Measurements from ENCODE around the gene INSR.
A peak's percentile ranks its signal among the peaks of the same experiment; 100 is the strongest.

Gene INSR

DNA sequence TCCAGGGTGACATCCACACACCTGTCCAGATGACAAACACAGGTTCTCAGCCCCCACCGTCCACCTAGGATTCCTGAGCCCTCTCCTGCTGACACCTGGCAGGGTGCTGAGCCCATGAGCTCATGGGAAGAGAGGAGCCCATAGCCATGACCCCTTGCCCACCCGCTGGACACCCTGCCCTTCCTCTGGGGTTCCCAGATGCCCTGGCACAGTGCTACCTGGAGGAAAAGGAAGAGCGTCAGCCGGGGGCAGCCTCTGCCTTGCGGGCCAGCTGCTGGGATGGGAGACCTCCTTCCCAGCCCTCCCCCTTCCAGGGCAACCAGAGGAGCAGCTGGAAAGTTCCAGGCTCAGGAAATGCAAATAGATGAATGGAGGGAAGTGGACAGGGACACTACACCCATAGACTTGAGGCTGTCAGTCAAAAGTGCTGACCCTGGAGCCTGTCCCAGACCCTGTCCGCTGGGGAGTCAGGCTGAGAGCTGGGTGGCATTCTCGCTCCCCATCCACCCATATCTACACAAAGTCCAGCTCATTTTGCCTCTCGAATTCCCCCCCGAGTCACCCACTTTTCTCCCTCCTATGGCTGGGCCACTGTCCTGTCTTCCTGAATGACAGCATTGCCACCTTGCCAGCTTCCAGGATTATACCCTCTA lies 42.2 kb upstream of the INSR start:
- no peak overlapping the region for H3K27ac ChIP-seq
- no peaks in the 10 kb centered on the region for H3K9me3 ChIP-seq
- no peaks in the 10 kb centered on the region for H3K36me3 ChIP-seq
- intact Hi-C loops (cut with DNase I; ENCODE audit: low total_unique reads) = no loop called here
- TF ChIP-seq, protein P1, sequence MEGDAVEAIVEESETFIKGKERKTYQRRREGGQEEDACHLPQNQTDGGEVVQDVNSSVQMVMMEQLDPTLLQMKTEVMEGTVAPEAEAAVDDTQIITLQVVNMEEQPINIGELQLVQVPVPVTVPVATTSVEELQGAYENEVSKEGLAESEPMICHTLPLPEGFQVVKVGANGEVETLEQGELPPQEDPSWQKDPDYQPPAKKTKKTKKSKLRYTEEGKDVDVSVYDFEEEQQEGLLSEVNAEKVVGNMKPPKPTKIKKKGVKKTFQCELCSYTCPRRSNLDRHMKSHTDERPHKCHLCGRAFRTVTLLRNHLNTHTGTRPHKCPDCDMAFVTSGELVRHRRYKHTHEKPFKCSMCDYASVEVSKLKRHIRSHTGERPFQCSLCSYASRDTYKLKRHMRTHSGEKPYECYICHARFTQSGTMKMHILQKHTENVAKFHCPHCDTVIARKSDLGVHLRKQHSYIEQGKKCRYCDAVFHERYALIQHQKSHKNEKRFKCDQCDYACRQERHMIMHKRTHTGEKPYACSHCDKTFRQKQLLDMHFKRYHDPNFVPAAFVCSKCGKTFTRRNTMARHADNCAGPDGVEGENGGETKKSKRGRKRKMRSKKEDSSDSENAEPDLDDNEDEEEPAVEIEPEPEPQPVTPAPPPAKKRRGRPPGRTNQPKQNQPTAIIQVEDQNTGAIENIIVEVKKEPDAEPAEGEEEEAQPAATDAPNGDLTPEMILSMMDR (IDR thresholded peaks at IDR 0.05) = no peak
- H3K4me1 ChIP-seq = peaks cover 0 to 3% (median 0%) of the 10 kb centered on the region in 4 donors
- H3K27me3 ChIP-seq = no peaks in the 10 kb centered on the region
- DNase-seq = peak in 1 of 2 donors; percentile 52
- no peak overlapping the region for H3K4me3 ChIP-seq

GRCh38 chr19:7333198-7334118 lies 39.2 kb upstream of the INSR start:
- TF ChIP-seq, protein P1 (IDR thresholded peaks at IDR 0.05) = no peak
- Histone ChIP-seq H3K4me3 (no peak overlapping the region), H3K27me3 (no peaks in the 10 kb centered on the region), H3K9me3 (no peaks in the 10 kb centered on the region), H3K4me1 (no peaks in the 10 kb centered on the region), H3K27ac (no peak overlapping the region), H3K36me3 (no peaks in the 10 kb centered on the region)
- intact Hi-C loops (cut with DNase I; ENCODE audit: low total_unique reads) = no loop called here
- peak in 1 of 2 donors; percentile 63 for DNase-seq

GRCh38 chr19:7331446-7331845 lies 37.2 kb upstream of the INSR start:
- Histone ChIP-seq H3K27ac (no peak overlapping the region), H3K9me3 (no peaks in the 10 kb centered on the region), H3K36me3 (no peaks in the 10 kb centered on the region), H3K27me3 (no peaks in the 10 kb centered on the region), H3K4me1 (no peaks in the 10 kb centered on the region), H3K4me3 (no peak overlapping the region)
- no peak for DNase-seq
- TF ChIP-seq, protein P1 (IDR thresholded peaks at IDR 0.05) = no peak
- intact Hi-C loops (cut with DNase I; ENCODE audit: low total_unique reads) = no loop called here

GRCh38 chr19:7328647-7329046 lies 34.4 kb upstream of the INSR start:
- H3K4me1 ChIP-seq = no peaks in the 10 kb centered on the region
- TF ChIP-seq, protein P1 (IDR thresholded peaks at IDR 0.05) = no peak
- no peaks in the 10 kb centered on the region for H3K27me3 ChIP-seq
- no peak for DNase-seq
- H3K4me3 ChIP-seq = no peak overlapping the region
- no peak overlapping the region for H3K27ac ChIP-seq
- no peaks in the 10 kb centered on the region for H3K36me3 ChIP-seq
- intact Hi-C loops (cut with DNase I; ENCODE audit: low total_unique reads) = no loop called here
- H3K9me3 ChIP-seq = peaks cover 0 to 7% (median 0%) of the 10 kb centered on the region in 3 donors

GRCh38 chr19:7327802-7328201 lies 33.6 kb upstream of the INSR start:
- no peak overlapping the region for H3K4me3 ChIP-seq
- intact Hi-C loops (cut with DNase I; ENCODE audit: low total_unique reads) = no loop called here
- no peaks in the 10 kb centered on the region for H3K27me3 ChIP-seq

More at GRCh38 chr19:7327802-7328201, 33.6 kb upstream of the INSR start:
- TF ChIP-seq, protein P1 (IDR thresholded peaks at IDR 0.05) = no peak
- no peaks in the 10 kb centered on the region for H3K4me1 ChIP-seq
- H3K36me3 ChIP-seq = no peaks in the 10 kb centered on the region
- H3K9me3 ChIP-seq = peaks cover 0 to 7% (median 0%) of the 10 kb centered on the region in 3 donors
- DNase-seq = no peak
- no peak overlapping the region for H3K27ac ChIP-seq

All from tibial artery (tissue), 4 donors.